BE2C (cell line): Measurements from ENCODE around the gene SLC7A6OS. TPM values are rescaled to one million over a fixed set of nuclear protein-coding genes. Genes with fewer than 3 reads are reported as not detected.

Experiments
- DNase-seq: peaks from one replicate; pipeline ENCODE4 v3.0.0-alpha.2; 2020
- H3K27me3 ChIP-seq: fragments of 250-450 bp; sonication (Bioruptor Pico); 2 replicates; pipeline ENCODE4 v1.5.1; 2020; ENCODE audit warnings: mild to moderate bottlenecking
- H3K36me3 ChIP-seq: fragments of 250-450 bp; sonication (Bioruptor Pico); 2 replicates; pipeline ENCODE4 v1.5.1; 2020; ENCODE audit warnings: mild to moderate bottlenecking
- H3K4me1 ChIP-seq: fragments of 250-450 bp; sonication (Bioruptor Pico); 2 replicates; pipeline ENCODE4 v1.5.1; 2020
- H3K4me3 ChIP-seq: 2 replicates; pipeline ENCODE4 v1.5.1; 2011; ENCODE audit warnings: low read depth, low read length
- H3K9me3 ChIP-seq: fragments of 250-450 bp; sonication (Bioruptor Pico); 2 replicates; pipeline ENCODE4 v1.5.1; 2020
- polyA plus RNA-seq: library from polyadenylated mRNA; unstranded; fragments of >200 nt; gene quantifications from one replicate; pipeline ENCODE4 v1.2.1, GENCODE V29; 2012; ENCODE audit warnings: low read depth, missing spikeins; ENCODE audit not compliant: insufficient read length, insufficient read depth
- TF ChIP-seq, protein P1 (sequence below): IDR thresholded peaks from 2 replicates; pipeline ENCODE4 v1.5.1; 2012; ENCODE audit warnings: mild to moderate bottlenecking, low read depth, low read length

Gene SLC7A6OS
- polyA plus RNA-seq, result 23.0 TPM

DNA sequence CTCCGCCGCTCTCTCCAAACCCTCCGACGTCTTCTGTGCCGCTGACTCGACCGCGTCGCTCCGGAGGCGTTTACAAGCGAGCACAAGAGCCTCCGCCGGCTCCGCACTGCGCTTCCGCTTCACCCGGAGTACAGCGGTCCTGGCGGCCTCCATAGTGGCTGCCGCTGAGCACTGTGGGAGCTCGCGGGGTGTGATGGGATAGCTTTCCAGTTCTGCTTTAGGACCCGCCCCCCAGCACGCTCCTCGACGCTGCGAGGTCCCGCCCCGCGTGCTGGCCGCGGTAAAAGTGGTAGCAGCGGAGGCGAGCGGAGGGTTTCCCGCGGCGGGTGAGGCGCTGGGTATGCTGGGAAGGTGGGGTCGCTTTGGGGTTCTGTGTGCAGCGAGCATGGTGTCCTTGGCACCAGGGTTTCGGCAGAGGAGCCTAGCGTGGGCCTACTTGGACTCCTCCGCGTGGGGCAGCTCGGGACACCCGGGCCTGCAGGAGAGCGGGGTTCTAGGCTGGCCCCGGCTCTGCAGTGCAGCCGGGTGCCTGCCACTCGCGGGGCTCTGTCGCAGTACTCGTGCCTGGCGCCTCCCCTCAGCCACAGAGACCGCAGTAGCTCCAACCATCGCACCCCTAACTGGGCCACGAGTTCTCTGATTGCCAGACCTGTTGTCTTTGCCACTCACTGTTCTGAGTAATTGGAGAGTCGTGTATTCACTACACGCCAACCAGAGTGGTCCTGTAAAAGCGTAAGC, at the start of gene SLC7A6OS, which contains the start of gene PRMT7:
SLC7A6OS (minus strand) TSS at position 173 of the 738 bp plus-strand sequence; CDS start at position 153, 20 bp downstream.
PRMT7 (plus strand) TSS at position 246 of the 738 bp plus-strand sequence. CDS start 4,961 bp downstream, outside the sequence.
- peaks cover 33% of the 10 kb centered on the region for H3K36me3 ChIP-seq
- TF ChIP-seq, protein P1, sequence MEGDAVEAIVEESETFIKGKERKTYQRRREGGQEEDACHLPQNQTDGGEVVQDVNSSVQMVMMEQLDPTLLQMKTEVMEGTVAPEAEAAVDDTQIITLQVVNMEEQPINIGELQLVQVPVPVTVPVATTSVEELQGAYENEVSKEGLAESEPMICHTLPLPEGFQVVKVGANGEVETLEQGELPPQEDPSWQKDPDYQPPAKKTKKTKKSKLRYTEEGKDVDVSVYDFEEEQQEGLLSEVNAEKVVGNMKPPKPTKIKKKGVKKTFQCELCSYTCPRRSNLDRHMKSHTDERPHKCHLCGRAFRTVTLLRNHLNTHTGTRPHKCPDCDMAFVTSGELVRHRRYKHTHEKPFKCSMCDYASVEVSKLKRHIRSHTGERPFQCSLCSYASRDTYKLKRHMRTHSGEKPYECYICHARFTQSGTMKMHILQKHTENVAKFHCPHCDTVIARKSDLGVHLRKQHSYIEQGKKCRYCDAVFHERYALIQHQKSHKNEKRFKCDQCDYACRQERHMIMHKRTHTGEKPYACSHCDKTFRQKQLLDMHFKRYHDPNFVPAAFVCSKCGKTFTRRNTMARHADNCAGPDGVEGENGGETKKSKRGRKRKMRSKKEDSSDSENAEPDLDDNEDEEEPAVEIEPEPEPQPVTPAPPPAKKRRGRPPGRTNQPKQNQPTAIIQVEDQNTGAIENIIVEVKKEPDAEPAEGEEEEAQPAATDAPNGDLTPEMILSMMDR, result peak; percentile 7; the same call in 1 of the 2 replicates
- no peaks in the 10 kb centered on the region for H3K9me3 ChIP-seq
- H3K4me1 ChIP-seq, result peaks cover 3% of the 10 kb centered on the region; the same call in 1 of the 2 replicates
- peak; percentile 95 for DNase-seq
- peak within 1 kb of the TSS; percentile 84 for H3K4me3 ChIP-seq
- H3K27me3 ChIP-seq, result no peaks in the 10 kb centered on the region

- no peak overlapping the region for H3K4me3 ChIP-seq
- no peaks in the 10 kb centered on the region for H3K27me3 ChIP-seq
- H3K4me1 ChIP-seq, result peaks cover 25% of the 10 kb centered on the region
- H3K9me3 ChIP-seq, result no peaks in the 10 kb centered on the region
- no peak for DNase-seq
- TF ChIP-seq, protein P1, result no peak
- H3K36me3 ChIP-seq, result peaks cover 34% of the 10 kb centered on the region
Observed at GRCh38 chr16:68359398-68360191, 48.8 kb upstream of the SLC7A6OS start.

DNA sequence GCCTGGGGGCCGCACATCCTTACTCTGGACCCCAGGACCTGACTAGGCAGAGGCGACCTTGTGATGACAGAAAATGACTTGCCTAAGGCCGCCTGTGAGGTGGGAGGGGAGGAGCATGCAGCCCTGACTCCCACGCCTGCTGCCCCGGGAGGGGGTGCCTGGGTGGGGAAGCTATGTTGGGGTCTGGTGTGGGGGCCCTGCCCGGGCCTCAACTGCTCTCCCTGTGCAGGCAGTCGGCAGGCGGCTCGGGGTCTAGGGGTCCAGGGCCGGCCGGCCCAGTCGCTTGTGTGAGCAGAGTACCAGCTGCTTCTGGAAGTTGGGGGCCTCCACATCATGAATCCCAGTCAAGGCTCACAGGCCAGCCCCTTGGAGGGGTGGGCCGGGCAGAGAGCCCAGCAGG, 48.2 kb upstream of the SLC7A6OS start:
- no peak for DNase-seq
- no peak overlapping the region for H3K4me3 ChIP-seq
- no peaks in the 10 kb centered on the region for H3K27me3 ChIP-seq
- TF ChIP-seq, protein P1, result no peak
- H3K4me1 ChIP-seq, result peaks cover 25% of the 10 kb centered on the region
- H3K36me3 ChIP-seq, result peaks cover 39% of the 10 kb centered on the region
- no peaks in the 10 kb centered on the region for H3K9me3 ChIP-seq

- Histone ChIP-seq H3K9me3 (no peaks in the 10 kb centered on the region), H3K36me3 (peaks cover 48% of the 10 kb centered on the region), H3K4me1 (peaks cover 20% of the 10 kb centered on the region)
Observed at GRCh38 chr16:68357923-68358322, 47.2 kb upstream of the SLC7A6OS start.

GRCh38 chr16:68357521-68357922, 46.8 kb upstream of the SLC7A6OS start:
- H3K4me3 ChIP-seq, result no peak overlapping the region
- DNase-seq, result no peak
- H3K9me3 ChIP-seq, result no peaks in the 10 kb centered on the region
- TF ChIP-seq, protein P1, result no peak
- no peaks in the 10 kb centered on the region for H3K27me3 ChIP-seq
- peaks cover 52% of the 10 kb centered on the region for H3K36me3 ChIP-seq
- peaks cover 16% of the 10 kb centered on the region for H3K4me1 ChIP-seq

More at GRCh38 chr16:68357923-68358322, 47.2 kb upstream of the SLC7A6OS start:
- Histone ChIP-seq H3K27me3 (no peaks in the 10 kb centered on the region), H3K4me3 (no peak overlapping the region)
- TF ChIP-seq, protein P1, result no peak
- no peak for DNase-seq
